Activated CD4-positive, alpha-beta T cell treated with anti-CD3 and anti-CD28 coated beads, Interleukin-2, Interleukin-4, amounts not matched to agents 100 ng/mL and 50 ng/mL, durations not matched to agents 16 hours and 8 hours (primary cell): Measurements from ENCODE around the gene TYRO3.

Source experiments
- DNase-seq: peaks from one replicate; pipeline ENCODE4 v3.0.0-alpha.2; 2020; ENCODE audit warnings: low spot score

Gene TYRO3

GRCh38 chr15:41558400-41559238 is at the start of gene TYRO3:
Gene TYRO3 (plus strand): TSS chr15:41559212. CDS start chr15:41559258, 46 bp downstream.
- peak; percentile 46 for DNase-seq

GRCh38 chr15:41510728-41511127 is 48.3 kb upstream of the TYRO3 start:
- no peak for DNase-seq

- DNase-seq: no peak
These were observed 47.6 kb upstream of the TYRO3 start for GRCh38 chr15:41511331-41511898.

GRCh38 chr15:41511899-41512369 is 47.1 kb upstream of the TYRO3 start:
- DNase-seq: no peak

- DNase-seq: no peak
These were observed 46.5 kb upstream of the TYRO3 start for GRCh38 chr15:41512512-41512939.

GRCh38 chr15:41512940-41513505 is 46.0 kb upstream of the TYRO3 start:
- DNase-seq: no peak

GRCh38 chr15:41513506-41514227 is 45.3 kb upstream of the TYRO3 start, which contains the start of gene LTK:
Gene LTK (minus strand): TSS chr15:41513827. CDS start chr15:41513709, 118 bp downstream.
- DNase-seq: no peak

- no peak for DNase-seq
These were observed 41.0 kb upstream of the TYRO3 start for GRCh38 chr15:41517895-41518449.

- no peak for DNase-seq
These were observed 38.4 kb upstream of the TYRO3 start for GRCh38 chr15:41520636-41521035.

- no peak for DNase-seq
These were observed 37.4 kb upstream of the TYRO3 start for GRCh38 chr15:41521614-41522013.

GRCh38 chr15:41523097-41523496 is 35.9 kb upstream of the TYRO3 start:
- DNase-seq: no peak

GRCh38 chr15:41530363-41530956 is 28.6 kb upstream of the TYRO3 start:
- DNase-seq: no peak

GRCh38 chr15:41535544-41535943 is 23.5 kb upstream of the TYRO3 start:
- DNase-seq: no peak

GRCh38 chr15:41536866-41537265 is 22.1 kb upstream of the TYRO3 start:
- DNase-seq: no peak

- DNase-seq: no peak
These were observed 15.5 kb upstream of the TYRO3 start for GRCh38 chr15:41543521-41543870.

GRCh38 chr15:41544650-41545015 is 14.4 kb upstream of the TYRO3 start:
- DNase-seq: no peak

- DNase-seq: no peak
These were observed 13.8 kb upstream of the TYRO3 start for GRCh38 chr15:41545218-41545617.

- DNase-seq: no peak
These were observed 11.9 kb upstream of the TYRO3 start for GRCh38 chr15:41546851-41547786.

GRCh38 chr15:41550066-41550775 is 8.8 kb upstream of the TYRO3 start:
- no peak for DNase-seq

GRCh38 chr15:41553731-41554130 is 5.3 kb upstream of the TYRO3 start:
- no peak for DNase-seq
